ENCODE data around the gene SAPCD1.
A peak's percentile ranks its signal among the peaks of the same experiment; 100 is the strongest.

The SAPCD1 gene

DNA sequence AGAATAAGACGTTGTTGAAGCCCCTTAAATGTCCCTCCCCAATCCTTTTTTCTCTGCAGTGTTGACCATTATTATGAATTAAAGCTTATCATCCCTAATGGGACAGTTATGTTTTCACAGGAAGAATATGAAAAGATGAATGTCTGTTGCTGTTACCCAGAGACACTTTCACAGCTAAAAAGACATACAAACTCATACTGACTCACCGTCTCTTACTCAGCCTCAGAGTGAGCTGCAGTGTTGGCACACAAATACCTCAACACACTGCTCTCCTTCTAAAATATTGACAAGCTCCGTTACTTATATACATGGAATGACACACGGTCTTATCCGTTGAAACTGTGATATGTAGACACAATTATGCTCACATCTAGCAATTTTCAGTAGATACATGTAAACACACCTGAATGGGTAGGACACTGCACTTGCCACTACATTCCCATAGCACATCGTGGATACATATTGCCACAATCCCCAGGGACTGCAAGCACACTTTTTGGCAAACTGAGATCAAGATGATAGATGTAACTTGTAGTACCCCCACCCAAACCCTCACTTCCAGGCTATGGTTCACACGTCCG lies 9.6 kb upstream of the SAPCD1 start:
- peak; percentile 62 for DNase-seq (ENCODE audit: low spot score)

DNA sequence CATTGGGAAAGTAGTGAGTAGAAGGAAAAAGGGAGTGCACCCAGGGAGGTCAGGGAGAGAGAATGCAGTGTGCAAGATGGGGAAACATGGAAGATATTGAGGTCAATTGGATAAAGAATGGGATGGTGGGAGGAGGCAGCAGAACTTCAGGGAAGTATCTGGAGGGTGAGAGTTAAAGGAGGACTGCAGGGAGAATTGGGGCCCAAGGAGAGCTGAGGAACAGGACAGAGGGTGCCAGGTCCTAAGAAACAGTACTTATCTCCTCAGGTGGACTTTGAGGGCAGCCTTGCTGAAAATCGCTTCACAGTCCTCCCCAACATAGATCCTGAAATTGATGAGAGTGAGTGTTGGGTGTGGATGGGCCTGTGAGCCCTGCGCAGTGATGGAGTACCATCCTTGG lies 4.2 kb upstream of the SAPCD1 start:
- DNase-seq (ENCODE audit: low spot score) = no peak

DNA sequence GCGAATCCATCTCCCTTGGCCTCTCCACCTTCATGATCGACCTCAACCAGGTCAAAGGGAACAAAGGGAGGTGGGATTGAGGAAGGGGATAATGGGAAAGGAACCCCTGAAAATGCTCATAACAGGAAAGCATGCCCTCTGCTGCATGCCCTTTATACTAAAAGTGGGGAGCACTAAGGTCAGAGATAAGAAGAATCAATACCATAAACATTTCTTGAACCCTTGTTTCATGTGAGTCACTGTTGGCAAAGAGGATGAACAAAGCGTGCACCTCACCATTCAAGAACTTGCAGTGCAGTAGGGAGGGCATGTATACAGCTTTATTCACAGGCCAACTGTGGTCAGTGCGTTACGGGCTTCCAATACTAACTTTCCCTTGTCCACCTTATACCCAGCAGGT lies 1.7 kb upstream of the SAPCD1 start:
- no peak for DNase-seq (ENCODE audit: low spot score)

DNA sequence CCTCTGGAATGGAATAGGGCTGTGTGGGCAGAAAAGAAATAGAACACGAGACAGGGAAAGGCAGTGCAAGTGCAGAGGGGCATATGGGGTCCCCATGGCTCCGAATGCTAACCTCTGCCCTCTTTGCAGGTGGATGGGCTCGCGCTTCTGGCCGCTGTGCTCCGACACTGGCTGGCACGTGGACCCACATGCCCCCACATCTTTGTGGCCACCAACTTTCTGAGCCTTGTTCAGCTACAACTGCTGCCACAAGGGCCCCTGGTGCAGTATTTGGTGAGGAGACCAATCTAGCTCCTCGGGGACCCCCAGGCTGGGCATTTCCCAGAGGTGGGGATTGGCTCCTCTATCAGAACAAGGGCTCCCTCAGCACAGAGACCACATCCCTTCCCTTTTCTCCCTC lies 1.1 kb upstream of the SAPCD1 start:
- DNase-seq (ENCODE audit: low spot score) = no peak

DNA sequence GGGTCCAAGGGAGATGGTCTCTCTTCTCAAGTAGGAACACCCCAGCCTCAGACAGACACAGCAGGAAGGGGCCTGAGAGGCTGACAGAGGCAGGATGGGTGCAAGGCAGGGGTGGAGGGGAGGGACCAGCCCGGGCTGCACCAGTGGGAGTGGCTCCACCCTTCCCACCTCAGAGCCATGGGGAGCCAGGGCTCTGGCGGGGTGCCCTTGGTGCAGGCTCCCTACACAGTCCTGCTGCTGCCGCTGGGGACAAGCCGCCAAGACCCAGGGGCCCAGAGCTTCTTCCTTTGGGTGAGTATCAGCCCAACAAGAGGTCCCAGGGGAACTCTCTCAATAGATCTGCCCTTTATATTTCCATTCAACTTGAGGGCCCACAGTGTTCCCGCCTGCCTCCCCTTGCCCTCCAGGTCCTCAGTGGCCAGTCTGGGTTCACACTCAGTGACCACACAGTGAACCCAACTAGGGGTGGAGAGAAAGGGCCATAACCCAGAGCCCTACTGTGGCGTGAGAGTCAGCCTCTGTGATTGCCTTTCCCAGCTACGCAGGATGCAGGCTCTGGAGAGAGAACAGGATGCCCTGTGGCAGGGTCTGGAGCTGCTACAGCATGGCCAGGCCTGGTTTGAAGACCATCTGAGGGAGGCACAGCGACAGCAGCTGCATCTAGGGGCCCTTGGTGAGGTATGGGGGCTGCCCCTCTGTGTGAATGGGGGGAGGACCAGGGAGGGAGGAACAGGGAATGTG lies 592 bp downstream of the SAPCD1 start:
- no peak for DNase-seq (ENCODE audit: low spot score)

DNA sequence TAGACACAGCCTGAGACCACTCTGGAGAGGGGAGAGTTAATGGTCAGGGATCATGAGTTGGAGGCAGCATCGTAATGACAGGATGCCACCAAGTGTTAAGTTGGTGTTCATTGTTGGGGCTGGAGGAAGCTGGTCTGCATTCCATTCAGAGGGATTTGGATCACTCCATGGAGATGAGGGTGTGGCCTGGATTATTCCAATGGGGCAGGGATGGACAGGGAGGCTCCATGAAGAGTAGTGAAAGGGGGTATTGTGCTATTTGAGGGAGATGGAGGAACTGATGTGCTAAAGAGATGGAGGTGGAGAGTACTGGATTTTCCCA lies 1.1 kb downstream of the SAPCD1 start:
- peak; percentile 93 for DNase-seq (ENCODE audit: low spot score)

DNA sequence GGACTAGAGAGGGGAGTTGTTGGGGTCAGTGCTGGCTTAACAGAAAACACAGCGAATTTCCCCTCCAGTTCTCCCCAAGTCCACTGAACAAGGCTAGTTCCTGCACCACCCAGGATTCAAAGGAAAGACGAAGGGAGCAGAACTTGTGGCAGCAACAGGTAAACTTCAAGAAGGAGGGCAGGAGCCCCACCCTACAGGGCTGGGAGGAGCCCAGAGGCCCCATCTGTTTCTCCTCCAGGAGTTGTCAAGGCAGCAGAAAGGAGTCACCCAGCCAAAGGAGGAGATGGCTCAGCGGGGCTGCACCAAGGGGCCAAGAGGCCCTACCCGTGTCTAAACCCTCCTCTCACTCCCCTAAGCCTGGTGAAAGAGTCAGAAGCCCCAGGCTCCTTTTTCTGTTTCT lies 1.7 kb downstream of the SAPCD1 start:
- DNase-seq (ENCODE audit: low spot score) = no peak

DNA sequence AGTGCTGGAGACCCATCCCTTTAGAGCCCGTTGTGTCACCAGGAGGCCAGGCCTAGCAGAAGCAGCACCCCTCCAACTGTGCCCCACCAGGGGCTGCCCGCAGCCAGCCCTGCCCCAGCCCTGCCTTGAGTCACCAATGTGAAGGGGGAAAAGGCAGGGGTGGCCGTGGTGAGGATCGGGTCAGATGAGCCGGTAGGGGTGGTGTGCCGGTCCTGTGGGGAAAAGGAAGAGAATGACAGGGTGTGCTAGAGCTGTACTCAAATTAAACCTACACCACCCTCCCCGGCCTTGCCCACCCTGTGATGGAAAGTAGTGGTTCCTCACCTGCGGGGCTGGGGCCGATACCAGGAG lies 3.1 kb downstream of the SAPCD1 start:
- DNase-seq (ENCODE audit: low spot score) = no peak

DNA sequence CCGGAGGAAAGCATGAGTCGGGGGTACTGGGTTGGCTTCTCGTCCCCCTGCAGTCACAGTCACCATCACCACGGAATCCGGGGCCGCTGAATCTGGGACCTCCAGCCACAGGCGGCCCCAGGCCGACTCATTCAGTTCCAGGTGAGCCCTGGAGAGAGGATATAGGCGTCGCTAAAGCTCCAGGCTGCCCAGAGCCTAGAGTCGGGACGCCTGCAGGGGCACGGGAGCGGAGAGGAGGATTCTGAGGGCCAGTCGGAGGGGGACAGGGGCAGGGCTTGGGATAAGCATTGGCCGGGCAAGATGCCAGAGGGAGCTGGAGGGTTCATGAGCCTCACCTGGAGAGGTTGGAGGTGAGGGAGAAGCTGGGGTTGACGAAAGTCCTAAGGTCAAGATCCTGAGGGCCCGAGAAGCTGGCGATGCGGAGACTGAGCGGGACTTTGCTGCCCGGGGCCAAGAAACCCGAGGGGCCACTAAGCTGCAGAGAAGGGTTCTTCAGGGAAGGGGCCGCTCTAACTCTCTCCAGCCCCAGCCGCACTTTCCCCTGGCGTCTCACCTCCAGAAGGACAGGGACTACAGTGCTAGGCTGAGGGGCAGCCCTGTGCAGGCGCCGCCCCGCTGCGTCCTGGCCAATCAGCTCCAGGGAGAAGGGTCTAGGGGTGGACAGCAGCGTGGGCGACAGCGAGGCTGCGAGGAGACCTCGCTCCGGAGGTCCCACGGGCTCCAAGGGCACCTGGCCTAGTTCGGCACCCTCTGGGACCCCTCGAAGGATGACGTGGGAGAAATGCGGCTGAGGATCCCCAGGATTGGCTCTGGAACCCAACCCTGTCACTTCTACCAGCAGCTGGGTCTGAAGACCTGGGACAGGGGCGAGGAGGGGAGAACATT lies 3.7 kb downstream of the SAPCD1 start:
- DNase-seq (ENCODE audit: low spot score) = peak; percentile 33

DNA sequence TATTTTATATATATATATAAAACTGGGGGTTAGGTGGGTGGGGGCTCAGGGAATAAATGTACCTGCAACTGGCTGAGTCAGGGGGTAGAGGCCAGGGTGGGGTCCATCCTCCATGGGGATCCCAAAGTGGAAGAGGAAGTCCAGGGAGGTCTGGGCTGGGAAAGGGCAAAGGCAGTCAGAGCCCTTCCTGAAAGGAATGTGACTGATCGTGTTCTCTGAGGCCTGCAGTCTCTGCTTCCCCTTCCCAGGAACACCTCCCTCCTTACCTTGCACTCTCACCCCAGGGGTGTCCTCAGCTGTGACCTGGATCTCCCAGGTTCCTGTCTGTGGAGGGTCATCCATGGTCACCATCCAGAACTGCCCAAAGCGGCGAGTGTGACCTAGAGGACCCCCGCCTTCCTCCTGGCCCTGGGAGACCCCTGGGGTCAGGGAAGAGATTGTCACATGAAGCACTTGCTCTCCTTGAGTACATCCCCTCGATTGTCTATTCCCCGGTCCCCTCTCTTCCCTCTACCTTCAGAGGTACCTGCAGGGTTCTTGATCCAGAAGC lies 4.7 kb downstream of the SAPCD1 start:
- no peak for DNase-seq (ENCODE audit: low spot score)

DNA sequence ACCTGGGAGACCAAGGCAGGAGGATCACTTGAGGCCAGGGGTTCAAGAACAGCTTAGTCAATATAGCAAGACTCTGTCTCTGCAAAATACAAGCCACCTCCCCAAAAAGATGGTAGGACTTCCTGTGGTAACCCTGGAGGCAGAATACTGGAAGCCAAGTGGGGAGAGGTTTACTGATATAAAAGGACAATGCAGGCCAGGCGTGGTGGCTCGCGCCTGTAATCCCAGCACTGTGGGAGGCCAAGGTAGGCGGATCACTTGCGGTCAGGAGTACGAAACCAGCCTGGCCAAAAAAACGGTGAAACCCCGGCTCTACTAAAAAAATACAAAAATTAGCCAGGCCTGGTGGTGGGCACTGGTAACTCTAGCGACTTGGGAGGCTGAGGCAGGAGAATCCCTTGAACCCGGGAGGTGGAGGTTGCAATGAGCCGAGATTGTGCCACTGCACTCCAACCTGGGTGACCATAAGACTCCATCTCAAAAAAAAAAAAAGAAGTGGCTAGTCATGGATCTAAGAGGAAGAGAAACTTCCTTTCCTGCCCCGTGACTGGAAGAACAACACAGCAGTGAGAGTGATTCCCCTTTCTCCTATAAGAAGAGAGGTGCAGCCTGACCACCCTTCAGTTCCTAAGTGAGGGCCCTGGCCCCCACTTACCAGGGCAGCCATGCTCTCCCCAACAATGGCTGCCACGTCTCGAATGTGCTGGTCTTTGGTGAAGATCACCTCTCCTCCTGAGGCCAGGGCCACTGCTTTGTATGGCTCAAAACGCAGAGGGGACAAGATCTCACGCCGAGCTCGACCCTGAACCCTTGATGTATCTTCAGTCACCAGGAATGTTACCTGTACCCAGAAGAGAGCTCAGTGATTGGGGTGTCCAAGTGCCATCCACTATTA lies 6.2 kb downstream of the SAPCD1 start:
- DNase-seq (ENCODE audit: low spot score) = no peak

DNA sequence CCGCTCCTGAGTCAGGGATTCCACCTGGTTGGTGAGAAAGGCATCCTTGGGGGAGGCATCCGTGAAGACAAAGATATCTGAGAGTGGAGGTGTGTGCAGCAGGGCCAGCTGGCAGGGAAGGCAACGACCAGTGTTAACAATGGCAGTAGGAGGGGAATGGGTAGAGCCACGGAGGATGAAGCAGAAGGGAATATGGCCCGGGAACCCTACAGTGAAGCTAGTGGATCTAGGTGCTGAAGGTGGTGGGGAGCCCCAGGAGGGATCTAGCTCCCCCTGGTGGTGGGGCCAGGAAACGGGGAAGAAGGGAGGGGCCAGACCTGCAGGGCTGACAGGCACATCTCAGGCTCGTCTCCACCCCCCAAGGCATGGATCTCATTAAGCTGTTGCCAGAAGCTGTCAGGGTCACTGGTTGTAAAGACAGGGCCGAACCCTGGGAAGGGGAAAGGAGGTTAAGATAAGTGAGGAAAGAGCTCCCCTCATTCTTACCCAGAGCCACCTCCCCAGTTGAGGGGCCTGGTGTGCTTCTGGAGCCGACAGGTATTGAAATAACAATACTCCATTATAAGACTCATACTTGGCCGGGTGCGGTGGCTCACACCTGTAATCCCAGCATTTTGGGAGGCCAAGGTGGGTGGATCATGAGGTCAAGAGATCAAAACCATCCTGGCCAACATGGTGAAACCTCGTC lies 7.4 kb downstream of the SAPCD1 start:
- DNase-seq (ENCODE audit: low spot score) = peak; percentile 92

DNA sequence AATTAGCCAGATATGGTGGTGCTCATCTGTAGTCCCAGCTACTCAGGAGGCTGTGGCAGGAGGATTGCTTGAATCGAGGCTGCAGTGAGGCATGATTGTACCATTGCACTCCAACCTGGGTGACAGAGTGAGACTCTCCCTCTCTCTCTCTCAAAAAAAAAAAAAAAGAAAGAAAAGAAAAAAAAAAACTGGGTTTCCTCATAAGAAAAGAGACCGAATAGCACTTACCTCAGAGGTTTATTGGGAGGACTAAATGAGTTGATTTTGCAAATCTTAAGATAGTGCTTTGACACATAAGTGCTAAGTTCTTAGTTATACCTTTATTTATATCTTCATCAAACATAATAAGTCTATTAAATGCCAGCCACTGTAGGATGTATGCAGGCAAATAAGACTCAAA lies 8.4 kb downstream of the SAPCD1 start:
- no peak for DNase-seq (ENCODE audit: low spot score)

DNA sequence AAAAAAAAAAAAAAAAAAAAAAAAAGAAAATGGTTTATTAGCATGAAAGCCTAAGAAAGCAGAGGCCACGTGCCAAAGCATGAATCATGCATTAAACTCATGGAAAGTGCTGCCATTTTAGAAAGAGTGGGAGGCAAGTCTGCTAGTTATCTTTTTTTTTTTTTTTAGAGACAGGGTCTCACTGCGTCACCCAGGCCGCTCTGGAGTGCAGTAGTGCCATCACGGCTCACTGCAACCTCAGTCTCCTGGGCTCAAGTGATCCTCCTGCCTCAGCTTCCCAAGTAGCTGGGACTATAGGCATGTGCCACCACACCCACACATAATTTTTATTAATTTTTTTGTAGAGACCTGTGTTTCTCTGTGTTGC lies 9.5 kb downstream of the SAPCD1 start:
- no peak for DNase-seq (ENCODE audit: low spot score)

DNA sequence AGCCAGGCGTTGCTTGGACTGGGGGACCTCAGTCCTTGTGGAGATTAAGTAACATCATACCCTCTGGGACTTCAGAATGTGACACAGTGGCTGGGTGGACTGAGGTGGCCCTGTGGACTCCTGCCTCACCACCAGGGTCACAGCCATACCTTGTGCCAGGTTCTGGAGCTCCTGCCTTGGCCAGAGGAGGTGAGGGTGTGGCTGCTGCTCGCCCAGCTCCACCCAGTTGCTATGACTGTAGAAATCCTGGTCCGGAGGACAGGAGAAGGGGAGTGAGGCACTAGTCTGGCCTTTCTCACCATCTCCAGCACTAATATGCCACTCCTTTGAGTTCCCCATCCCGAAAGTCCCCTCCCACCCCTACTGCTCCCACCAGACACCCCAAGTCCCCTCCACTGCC lies 12.7 kb downstream of the SAPCD1 start:
- DNase-seq (ENCODE audit: low spot score) = no peak

DNA sequence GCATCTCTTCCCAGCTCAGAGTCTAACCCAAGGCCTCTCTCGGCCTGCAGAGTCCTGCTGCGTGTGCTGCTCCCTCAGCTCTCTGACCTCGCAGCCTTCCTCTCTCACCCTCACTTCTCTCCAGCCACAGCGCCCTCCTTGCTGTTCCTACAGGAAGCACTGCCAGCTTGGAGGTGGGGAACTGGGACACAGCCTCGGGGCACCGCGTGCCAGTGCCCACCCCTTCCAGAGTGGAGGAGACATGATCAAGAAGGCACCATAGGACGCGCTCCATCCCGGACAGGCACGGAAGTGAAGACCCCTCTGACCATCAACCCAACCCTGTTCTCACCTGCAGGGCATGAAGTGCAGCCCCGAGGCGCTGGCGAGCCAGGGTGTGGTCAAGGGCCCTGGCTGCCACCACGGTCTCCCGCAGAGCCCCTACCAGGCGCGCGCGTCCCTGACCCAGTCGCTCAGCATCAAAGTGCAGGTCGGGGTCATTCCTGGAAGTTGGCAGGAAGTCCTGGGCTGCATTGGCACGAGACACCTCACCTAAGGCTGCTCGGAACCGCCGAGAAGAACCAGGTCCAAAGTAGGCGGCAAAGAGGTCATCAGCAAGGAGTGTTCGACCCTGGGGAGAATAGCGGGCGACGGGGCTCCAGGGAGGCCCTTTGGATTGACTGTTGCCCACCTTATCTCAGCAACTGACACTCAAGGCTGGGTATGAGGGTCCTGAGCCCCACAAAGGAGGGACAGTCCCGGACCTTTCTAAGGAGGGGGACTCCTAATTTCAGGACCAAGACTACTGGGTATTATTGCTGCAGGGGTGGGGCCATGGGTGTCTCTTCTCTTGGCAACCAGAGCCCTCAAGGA lies 13.4 kb downstream of the SAPCD1 start:
- DNase-seq (ENCODE audit: low spot score) = no peak

DNA sequence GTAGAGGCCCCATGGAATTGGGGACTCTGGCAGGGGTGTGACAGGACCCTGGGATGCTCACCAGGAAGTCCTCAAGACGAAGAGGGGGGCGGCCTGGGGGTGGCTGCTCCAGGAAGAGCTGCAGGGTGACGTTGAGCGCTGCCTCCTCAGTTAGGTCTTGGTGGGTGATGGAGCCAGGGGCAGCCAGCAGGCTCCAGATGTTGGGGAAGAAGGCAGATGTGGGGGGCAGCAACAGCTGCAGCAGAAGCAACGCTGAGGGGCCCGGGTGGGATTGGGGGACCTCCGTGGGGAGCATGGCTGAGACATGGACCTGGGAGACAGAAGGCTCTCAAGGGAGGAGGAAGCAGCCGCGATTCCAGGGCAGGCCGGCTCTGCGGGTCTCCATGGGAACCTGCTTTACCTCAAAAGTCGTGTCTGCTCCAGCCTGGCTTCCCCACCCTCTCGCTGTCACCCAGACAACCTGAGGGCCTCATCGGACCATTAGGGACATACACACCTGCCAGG lies 14.1 kb downstream of the SAPCD1 start:
- DNase-seq (ENCODE audit: low spot score) = no peak

DNA sequence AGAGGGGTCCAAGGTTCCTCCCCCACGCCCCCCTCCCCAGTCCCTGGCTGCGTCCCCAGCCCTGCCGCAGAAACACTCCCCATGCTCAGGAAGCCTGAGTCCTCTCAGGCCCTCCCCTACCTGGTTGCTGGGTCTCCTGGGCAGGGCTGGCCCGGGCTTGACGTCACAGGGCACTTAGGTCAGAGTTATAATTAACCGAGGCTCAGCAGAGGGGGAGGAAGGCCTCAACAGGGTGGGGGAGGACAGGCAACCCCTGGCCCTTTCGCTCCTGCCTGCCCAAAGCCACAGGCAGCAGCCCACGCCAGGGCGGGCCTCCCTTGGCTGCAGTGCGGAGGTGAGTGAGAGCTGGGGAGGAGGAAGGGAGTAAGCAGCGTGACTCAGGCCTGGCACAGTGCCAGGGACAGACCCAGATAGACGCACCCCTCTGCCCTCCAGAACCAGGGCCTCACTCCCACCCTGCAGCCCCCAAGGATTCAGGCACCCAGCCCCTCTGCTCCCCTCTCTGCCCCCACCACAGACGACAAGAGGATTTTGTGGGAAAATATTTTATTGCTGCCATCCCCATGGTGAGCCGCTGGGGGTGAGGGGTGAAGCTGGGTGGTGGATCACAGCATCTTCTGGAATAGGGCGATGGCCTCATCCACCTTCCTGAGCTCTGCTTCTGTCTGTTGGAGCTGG lies 14.7 kb downstream of the SAPCD1 start, which contains the start of gene VWA7:
TSS of gene VWA7 (minus strand) at position 340 of the 678 bp plus-strand sequence. CDS start 549 bp downstream, outside the sequence.
- peak; percentile 85 for DNase-seq (ENCODE audit: low spot score)

DNA sequence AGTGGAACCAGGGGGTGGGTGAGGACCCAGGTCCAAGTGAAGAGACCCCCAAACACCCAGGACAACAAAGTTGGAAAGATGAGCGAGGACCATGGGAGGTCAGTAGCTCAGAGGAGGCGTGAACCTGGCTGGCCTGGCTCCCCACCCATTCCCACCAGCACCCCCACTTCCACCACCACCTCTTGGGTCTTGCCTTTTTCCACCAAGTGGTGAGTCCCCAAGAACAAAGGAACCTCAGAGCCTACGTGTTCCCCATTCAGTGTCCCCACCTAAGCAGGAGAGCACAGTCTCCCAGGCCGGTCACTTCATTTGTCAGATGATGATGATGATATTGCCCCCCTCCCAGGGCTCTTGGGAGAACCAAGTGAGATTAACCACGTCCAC lies 15.2 kb downstream of the SAPCD1 start:
- no peak for DNase-seq (ENCODE audit: low spot score)

DNA sequence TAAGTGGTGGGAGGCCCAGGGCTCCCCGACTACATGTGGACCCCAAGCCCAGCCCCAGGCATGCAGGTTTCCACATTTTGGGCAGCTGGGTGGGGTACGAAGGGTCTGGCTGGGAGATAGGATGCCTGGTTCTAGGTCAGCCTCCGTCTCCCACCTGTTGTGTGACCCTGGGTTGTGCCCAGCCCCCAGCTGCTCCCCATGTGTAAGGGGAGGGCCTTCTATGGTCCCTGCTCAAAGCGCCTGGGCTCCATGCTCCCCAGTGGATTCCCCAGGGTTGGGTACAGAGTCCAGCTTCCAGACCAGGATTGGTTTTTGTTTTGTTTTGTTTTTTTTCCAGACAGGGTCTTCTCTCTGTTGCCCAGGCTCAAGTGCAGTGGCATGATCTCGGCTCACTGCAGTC lies 15.7 kb downstream of the SAPCD1 start:
- DNase-seq (ENCODE audit: low spot score) = no peak
